ENCODE results near the gene MTUS2.

GRCh38 chr13:29465741-29466293 is 645.7 kb downstream of the MTUS2 start:
- TF ChIP-seq CTCF (conservative IDR thresholded peaks at IDR 0.05; ENCODE audit: low read depth, low read length): no peak
- no peak for TF ChIP-seq EZH2 (IDR thresholded peaks at IDR 0.05; ENCODE audit: borderline replicate concordance, low read depth, low read length, poor library complexity, severe bottlenecking)
